Activated CD8-positive, alpha-beta memory T cell treated with anti-CD3 and anti-CD28 coated beads, Interleukin-2, amount 50 U/mL, for 24 hours (primary cell): ENCODE data around the gene TMEM132D.
"Not testable (repeated sequence)": the region's sequence is repeated elsewhere in the genome, so short reads cannot be mapped to it uniquely, and the experiment has no call there.

ENCODE experiments used
- DNase-seq: peaks from one replicate; pipeline ENCODE4 v3.0.0-alpha.2; 2020; ENCODE audit errors: extremely low read depth

Gene TMEM132D

DNA sequence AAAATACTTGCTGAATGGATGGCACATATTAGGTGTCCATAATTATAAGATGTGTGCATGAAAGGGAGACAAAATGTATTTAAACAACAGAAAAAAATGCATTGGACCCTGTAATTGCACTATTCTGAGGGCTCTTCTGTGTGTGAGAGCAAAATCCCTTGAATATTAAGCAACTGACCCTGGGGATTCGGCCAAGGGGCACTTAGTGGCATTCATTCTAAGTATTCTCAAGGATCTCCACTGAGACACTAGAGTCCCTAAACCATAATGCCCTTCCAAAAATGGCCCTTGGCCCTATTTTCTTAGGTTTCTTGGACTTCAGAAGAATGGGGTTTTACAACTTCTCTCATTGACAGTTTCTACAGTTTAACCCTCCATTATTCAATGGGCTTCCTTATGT, 662.0 kb downstream of the TMEM132D start:
- DNase-seq: no peak

DNA sequence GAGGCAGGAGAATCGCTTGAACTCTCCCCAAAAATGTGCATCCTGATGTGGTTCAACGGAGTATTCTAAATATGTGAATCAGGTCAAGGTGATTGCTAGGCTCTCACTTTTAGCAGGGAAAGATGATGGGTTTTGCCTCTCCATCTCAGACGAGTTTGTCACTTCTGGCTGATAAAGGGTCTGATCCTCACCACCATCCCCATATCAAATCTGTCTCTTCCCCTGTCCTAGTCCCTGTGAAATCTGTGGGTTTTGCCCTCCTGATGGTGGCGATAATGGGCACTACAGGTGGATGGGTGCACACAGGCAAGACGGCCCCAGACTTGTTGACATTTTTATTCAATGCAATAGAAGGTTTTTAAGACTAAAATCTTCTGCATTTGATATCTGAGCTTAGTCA, 665.9 kb downstream of the TMEM132D start:
- no peak for DNase-seq

DNA sequence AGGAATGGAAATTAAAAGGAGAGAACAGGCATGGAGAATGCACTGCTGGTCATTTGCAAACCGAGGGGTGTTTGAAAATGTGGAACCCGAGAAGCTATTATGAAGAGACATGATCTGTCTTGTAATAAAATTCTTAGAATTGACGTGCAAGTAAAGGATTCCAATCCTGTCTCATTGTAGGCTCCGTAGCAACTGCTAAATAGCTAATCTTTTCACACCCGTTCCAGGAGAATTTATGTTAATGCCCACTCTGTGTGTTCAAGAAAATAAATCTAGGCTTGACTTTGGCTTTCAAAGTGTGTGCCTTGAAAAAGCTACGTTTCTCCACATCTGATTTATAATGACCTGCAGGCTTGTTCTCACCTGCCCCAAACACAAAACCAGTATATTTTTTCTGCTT, 669.6 kb downstream of the TMEM132D start:
- DNase-seq: no peak

DNA sequence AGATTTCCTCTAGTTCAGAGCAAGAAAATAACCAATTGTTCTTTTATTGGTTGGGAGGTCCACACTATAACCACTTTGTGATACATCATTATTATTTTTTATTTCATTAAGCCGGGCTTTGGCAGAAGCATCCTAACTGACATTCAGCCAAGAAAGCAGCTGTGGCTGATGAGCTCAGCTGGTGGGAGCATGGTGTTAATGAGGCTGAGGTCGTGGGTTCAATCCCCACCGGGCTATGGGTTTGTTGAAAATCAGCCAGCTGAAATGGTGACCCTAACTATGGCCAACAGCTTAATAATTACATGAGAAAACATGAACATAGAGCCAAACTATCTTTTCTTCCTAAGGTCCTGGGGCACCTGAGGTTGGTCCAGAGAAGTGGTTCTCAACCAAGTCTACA, 672.3 kb downstream of the TMEM132D start:
- DNase-seq: no peak

DNA sequence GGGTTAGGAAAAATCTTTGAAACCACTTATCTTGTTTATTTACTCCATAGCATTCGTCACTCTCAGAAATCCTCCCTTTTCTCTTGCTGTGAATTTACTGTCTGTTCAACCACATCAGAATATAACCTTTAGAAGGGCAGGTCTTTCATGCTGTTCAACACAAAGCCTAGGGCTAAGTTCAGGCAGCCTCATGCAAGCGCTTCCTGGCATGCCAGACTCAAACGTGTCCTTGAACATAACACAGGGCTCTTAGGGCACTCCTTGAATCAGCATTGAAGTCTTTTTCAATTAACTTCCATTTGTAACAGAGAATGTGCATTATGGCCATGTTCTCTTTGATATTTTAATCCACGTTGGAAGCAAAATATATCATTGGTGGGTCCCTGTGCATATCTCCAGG, 672.8 kb downstream of the TMEM132D start:
- no peak for DNase-seq

DNA sequence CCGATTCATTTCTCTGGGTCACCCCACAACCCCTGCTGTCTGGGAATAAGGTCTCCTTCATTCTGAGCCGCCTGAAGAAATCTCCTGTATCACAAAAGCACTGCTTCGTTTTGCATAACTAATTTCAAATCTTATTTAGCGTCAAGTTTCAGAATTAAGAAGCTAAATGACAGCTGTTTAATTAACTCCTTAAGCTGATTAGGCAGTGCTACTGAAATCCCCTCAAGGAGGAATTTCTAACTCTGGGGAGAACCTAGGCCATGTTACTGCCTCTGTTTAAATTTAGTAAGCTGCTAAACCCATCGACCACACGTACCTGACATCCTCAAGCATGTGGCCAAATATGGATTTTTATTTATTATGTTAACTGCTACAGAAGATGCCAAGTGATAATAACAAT, 677.0 kb downstream of the TMEM132D start:
- no peak for DNase-seq

DNA sequence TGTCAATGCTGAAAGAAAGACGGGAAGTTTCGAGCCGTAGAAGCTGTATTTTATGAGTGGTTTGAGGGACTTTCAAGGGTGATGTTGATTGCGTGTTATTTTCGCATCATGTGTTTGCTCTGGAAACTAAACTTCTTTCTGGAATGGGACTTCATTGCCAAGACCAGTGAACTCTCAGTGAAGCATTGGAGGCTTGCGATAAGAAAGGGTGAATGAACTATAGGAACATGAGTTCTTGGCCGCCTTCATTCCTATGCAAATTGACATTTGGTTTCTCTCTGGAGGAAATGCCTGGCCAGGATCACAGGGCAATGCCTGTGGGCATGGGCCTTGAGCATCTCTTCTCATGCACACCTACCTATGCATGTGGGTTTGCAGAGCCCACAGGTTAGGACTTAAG, 677.8 kb downstream of the TMEM132D start:
- no peak for DNase-seq

DNA sequence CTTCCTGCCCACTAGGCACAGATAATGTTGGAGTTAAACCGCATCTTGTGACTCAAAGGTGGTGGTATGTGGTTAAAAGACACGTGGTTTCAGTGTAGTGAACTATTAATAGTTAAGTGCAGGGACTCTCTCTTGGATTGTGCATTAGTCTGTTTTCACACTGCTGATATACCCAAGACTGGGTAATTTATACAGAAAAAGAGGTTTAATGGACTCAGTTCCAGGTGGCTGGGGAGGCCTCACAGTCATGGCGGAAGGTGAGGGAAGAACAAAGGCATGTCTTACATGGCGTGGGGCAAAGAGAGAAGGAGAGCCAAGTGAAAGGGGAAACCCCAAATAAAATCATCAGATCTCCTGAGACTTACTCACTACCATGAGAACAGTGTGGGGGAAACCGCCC, 688.3 kb downstream of the TMEM132D start:
- DNase-seq: no peak

DNA sequence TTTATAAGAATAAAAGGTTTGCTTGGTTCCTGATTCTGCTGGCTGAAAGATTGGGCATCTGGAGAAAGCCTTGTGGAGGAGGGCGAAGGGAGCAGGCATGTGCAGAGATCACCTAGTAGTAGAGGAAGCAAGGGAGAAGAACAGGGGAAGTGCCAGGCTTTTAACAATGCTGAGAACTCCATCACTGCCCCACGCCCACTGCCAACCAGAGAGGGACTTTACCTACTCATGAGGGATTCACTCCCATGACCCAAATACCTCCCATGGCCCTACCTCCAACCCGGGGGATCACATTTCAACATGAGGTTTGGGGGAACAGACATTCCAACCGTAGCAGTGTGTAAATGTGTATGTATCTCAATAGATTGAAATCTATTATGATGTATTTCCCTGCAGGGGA, 690.3 kb downstream of the TMEM132D start:
- DNase-seq: no peak

DNA sequence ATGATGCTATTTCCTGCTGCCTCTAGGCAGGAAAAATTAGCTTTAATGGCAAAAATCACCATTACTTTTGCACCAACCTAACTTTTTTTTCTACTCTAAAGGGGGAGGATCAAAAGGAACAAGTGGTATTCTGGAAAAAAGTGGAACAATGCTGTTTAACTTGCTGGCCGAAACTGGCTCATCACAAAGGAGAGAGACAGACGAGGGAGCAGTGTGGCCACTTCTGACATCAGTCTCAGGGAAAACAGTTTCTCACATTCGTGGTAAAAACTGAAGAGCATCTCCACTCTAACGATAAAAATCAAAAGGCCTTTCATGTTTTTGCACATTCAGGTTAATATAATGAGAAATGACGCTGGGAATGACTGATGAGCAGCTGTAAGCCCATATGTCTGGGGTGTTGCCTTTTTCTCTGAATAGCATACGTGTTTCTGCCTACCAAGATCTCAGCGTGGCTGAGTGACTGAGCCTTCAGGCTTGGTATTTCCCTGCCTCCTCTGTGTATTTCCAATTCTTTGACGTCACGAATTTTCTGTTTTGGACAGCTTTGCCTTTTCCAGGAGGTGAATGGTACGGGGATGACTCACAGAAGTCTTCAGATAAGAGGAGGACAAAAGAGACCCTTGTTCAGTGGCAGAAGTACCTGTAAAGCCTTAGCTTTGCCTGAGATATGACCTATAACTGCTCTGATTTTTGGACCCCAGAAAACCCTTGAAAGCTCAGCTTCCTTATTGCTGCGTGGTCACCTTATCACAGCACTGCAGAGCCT, 691.8 kb downstream of the TMEM132D start:
- no peak for DNase-seq

DNA sequence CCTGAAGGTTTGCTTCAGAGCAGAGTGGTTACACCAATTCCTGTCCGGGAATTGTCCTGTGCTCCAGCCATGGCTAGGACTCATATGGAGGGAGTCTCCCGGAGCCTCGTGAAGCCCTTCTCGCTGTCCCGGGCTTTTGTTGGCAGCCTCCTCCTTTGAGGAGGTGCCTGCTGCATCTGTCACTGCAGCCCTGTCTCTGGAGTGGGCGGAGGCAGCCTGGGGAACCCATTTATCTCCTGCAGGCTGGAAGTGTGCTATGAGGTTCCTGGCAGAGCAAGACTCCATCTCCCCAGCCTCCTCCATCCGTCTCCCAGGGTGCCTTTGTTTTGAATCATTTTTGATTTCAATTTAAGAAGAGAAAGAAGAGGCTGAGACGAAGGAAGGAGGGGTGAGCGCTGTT, 695.3 kb downstream of the TMEM132D start:
- DNase-seq: no peak

DNA sequence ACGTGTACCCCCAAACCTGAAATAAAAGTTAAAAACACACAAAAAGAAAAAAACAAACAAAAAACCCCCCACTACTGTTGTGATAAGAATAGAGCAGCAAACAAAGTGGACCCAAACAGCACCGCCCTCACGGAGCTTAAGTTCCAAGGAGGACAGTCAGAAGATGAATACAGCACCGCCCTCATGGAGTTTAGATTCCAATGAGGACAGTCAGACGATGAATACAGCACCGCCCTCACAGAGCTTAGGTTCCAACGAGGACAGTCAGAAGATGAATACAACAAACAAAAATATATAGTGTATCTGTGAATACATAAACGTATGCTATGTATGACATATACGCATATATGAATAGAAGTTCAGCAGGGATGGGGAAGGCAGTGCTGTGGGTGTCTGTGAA, 696.7 kb downstream of the TMEM132D start:
- DNase-seq: no peak

DNA sequence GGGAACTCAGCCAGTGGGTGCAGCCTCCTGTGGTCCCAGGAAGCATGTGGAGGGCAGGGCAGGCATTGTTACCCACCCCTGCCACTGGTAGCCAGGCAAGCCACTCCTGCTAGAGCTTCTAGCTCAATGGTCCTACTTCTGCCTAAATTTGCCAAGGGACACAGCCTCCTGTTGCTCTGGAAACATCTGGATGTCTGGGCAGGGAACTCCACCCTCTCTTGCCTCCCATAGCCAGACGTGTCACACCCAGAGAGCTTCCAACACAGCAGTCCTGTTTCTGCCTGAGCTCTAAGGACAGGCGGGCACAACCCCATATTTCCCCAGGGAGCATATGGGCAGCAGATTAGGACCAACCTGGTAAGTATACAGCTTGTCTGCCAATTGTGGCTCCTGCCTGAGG, 700.4 kb downstream of the TMEM132D start:
- DNase-seq: no peak

DNA sequence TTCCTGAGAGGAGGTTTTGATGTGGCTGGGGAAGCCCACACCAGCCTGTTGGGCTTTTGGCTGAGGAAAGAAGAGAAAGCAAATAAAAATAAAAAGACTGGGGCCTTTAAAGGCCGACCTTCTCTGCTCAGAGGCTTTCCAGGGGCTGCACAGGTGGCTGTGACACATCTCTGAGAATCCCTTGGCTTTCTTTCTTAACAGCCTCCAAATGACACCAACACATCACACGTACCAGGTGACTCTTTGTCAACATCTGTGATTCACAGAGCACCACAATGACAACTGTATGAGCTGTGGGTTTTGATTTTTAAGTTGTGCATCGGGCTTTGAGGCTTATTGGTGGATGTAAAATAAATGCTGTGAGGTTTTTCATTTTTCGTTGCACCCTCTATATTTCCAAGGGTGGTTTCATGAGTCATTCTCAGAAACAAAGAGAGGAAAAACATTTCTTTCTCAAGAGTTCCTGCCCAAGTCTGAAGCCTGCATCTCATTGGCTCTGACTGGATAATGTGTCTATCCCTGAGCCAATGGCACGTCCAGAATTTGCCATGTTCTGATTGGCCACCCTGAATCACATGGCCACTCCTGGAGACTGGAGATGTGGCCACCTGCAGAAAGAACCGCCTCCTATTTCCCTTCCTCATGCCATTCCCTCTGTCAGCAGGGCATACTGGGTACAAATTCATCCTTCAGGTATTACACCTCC, 701.6 kb downstream of the TMEM132D start:
- DNase-seq: no peak

DNA sequence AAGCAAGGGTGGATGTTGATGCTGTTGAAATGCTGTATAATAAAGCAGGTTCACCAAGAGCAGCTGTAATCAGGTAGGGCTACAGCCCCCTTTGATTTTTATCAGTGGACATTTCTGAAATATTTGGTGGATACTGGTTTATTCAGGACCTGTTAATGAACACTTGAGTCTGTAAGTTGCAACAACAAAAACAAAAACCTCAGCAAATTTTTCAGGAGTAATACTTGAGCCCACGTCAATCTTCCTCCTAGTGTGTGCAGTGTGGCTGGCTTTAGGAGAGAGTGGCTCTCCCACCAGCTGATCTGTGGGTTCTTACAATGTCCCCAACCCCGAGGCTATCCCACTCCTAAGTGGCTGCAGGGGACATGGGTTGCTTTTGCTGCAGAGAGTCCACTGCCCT, 702.8 kb downstream of the TMEM132D start:
- DNase-seq: no peak

DNA sequence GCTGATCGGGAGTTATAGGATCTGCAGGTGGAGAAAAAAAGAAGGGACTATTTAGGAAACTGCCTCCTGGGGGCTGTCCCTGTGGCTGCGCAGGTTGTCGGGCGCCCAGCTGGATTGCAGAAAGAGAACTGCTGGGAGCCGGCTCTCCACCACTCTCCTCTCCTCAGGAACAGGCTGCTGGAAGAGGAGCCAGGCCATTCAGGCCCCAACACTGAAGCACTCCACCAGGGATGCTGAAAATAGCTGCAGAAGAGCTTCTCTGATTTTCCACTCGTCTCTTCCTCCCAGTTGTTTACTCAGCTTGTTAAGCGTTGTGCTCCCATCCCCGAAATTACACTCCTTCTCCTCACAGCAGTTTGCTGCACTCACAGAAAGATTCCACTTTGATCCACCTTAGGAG, 703.2 kb downstream of the TMEM132D start:
- DNase-seq: no peak

DNA sequence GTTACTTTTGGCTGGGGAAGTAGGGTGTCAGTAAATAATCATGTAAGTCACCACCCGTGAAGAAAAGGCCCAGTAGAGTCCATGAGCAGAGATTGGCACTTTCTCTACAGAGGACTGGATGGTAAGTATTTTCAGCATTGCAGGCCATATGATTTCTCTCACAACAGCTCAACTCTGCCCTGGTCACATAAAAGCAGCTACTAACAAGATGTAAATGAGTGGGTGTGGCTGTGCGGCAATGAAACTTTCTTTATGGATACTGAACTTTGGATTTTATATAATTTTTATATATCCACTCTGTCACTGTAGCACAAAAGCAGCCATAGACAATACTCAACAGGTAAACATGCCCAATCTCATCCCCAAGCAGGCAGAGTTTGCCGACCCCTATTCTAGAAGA, 706.9 kb downstream of the TMEM132D start:
- no peak for DNase-seq

DNA sequence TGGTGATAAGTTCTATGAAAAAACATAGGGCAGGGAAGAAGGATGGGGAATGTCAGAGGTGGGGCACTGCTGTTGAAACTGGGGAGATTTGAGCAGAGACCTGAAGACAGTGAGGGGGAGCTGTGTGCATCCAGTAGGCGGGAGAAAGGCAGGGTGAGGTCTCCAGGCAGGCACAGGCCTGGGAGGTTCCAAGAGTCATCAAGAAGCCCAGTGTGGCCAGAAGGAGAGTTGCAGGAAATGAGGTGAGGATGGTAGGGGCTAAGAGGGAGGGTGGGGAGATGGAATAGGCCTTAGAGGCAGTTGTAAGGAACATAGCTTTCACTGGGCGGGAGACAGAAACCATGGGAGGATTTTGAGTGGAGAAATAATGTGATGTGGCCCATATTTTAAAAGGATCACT, 708.7 kb downstream of the TMEM132D start:
- no peak for DNase-seq

DNA sequence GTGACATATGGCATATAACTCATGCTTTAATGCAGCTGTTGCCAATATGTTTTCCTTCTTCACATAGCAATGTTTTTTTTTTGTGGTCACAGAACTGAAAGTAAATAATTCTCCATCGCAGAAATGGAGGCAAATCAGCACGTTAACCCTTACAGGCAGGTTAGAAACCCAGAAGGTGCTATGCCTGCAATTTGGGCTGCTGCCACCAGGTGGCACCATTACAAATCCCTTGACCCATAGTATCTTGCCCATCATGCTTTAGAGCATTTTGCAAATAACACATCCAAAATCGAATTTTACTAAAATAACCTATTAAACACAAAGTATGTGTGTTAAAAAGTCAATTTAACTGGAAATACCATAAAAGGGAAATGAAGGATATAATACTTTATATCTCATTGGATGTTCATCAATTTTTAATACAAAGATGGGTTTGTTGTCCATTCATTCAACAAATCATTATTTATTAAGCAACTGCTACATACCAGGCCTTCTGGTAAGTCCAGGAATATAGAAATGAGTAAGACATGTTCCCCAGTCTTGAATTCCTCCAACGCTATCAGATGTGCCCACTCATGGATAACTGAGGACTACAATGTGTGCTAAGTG, 710.5 kb downstream of the TMEM132D start:
- DNase-seq: no peak

DNA sequence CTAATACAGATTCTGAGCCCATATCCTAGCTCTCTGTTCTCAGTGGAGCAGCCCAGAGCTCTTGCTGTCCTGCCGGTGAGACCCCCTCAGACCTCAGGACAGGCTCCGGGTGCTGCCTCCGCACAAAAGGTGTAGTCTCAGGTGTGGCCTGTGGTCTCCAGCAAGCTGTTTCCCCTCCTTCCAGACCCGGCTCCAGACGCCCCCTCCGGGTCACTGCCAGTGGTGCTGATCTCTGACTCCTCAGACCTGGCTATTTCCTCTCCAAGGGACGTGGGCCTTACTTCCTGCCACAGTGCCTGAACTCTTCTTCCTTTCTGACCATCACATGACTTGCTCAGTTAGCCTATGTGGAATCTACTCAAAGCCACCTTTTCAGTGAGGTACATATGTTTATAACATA, 713.0 kb downstream of the TMEM132D start:
- DNase-seq: no peak

DNA sequence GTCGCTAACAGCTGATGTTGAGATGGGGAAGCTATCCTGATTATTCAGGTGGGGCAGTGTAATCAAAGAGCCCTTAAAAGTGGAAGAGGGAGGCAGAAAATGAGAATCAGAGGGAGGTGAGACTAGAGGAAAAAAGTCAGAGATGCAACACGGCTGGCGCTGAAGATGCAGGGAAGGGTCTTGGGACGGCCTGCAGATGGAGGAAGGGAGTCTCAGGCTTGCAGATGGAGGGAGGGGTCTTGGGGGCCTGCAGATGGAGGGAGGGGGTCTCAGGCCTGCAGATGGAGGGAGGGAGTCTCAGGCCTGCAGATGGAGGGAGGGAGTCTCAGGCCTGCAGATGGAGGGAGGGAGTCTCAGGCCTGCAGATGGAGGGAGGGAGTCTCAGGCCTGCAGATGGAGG, 713.9 kb downstream of the TMEM132D start:
- not testable (repeated sequence) for DNase-seq

DNA sequence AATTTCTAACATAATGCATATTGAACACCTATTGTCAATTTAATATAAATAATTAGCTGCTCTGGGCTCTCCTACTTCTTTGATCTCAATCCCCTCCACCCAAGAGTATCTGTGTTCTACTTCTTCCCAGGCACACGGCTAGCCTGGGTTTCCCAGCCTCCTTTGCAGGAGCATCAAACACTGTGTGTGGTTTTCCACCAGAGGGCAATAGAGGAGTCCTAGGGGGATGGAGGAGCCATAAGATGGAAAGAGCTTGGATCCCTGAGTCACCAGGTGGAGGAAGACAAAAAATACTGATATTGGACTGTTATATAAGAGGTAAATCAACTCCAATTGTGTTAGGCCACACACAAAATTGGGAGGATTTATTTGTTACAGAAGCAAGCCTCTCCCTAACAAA, 716.9 kb downstream of the TMEM132D start:
- DNase-seq: no peak

DNA sequence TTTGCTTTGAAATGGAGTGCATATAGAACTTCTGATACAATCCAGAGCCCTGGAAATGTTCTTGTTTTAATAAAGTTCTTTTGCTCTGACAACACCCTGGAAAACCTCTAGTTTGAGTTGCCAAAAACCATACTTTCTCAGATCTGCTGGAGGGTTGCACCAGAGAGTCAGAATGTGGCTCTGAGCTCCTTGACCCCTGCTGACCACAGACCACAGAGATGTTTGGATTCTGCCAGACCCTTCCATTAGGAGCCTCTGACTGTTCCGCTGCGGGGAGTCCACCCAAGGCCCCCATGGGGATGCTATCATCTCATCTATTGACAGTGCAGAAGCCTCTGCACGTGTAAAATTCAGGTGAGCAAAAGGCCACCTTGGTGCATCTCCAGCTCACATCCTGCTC, 718.0 kb downstream of the TMEM132D start:
- no peak for DNase-seq
